SIG-M5 (cell line): ENCODE results near the gene KCNT1.

Experiments
- DNase-seq: peaks from one replicate; lab custom pipeline; 2025; lab: John Stamatoyannopoulos, UW

The KCNT1 gene

GRCh38 chr9:135821116-135821515 lies 119.1 kb downstream of the KCNT1 start:
- no peak for DNase-seq

GRCh38 chr9:135821733-135822373 lies 119.9 kb downstream of the KCNT1 start:
- DNase-seq: no peak

DNA sequence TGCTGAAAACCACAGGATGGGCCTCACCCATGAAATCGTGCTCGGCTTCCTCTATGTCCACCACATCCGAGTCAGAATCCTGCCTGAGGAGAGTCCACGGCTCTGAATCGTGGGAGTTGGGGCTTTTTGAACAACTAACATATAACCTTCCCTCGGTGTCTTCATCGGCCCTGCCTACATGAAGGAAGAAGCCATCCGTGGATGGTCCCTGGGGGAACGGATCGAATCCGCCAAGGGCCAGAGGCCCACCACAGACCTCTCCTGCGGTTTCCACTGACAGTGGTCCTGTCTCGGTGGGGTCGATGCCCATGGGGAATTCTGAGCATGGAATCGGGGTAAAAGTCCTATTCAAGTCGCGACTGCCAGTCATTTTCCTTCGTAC lies 120.4 kb downstream of the KCNT1 start:
- no peak for DNase-seq

- DNase-seq: no peak
Measured at GRCh38 chr9:135823036-135823435, 121.1 kb downstream of the KCNT1 start.

GRCh38 chr9:135825435-135826187 lies 123.6 kb downstream of the KCNT1 start:
- DNase-seq: no peak

DNA sequence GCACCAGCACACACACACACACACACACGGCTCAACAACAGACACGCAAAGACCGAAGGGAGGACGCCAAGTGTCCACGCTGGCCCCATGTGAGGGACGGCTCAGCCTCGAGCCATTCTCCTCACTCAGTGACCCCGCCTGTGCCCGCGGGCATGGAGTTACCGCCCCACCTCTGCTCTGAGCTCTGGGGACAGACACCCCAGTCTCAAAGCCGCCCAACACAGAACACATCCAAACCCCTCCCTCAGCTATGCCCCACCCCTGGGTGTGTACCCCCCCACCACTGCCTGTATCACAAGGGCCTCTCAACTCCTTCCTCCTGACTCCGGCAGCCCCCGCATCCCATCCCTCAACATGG lies 124.2 kb downstream of the KCNT1 start:
- DNase-seq: no peak

DNA sequence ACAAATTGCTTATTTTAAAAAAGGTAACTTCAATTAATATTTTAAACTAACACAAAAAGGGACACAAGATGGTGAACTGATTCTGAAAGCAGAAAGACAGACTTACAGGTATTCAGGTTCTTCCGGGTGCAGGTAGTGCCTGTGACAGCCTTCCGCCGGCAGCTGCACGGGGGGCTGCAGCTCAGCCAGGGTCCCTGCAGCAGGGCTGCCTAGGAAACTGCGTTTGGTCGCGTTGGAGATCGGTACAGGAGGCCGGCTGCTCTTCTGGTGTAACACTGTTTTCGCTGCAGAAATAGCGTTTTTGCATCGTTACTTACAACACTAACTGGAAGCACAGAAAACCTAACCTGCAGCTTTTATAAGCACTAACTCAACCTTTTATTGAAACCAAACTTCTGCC lies 125.3 kb downstream of the KCNT1 start:
- DNase-seq: no peak

GRCh38 chr9:135827866-135828580 lies 126.0 kb downstream of the KCNT1 start:
- no peak for DNase-seq

GRCh38 chr9:135828656-135829055 lies 126.7 kb downstream of the KCNT1 start:
- DNase-seq: no peak

DNA sequence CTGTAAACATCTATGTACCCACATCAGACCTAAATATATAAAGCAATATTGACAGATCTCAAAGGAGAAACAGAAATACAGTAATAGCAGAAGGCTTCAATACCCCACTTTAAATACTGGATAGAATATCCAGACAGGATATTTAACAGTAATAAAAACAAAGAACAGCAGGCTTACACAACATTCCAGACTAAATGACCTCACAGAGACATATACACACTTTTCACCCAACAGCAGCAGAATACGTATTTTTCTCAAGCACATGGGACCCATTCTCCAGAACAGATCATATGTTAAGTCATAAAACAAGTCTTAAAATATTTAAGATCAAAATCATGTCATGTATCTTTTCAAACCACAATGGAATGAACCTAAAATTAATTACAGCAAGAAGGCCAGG lies 128.5 kb downstream of the KCNT1 start:
- DNase-seq: no peak

- DNase-seq: no peak
Measured at GRCh38 chr9:135833864-135834263, 131.9 kb downstream of the KCNT1 start.

DNA sequence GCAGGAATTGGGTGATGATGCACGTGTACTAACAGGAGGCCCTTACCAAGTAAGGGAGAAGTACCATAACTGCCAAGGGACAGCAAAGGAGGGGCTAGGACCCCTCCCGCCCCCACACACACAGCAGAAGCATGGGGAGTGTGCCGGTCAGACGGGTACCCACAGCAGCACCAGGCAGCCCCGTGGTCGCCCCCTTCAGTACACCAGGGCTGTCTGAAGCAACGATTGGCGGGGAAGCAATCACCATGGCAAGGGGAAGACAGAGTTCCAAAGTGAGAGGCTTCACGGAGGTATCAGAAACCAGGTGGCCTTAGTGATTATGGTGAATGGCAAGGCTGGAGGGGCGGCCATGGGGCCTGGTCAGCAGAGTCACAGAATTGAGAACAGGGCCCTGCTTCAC lies 133.1 kb downstream of the KCNT1 start:
- DNase-seq: no peak

DNA sequence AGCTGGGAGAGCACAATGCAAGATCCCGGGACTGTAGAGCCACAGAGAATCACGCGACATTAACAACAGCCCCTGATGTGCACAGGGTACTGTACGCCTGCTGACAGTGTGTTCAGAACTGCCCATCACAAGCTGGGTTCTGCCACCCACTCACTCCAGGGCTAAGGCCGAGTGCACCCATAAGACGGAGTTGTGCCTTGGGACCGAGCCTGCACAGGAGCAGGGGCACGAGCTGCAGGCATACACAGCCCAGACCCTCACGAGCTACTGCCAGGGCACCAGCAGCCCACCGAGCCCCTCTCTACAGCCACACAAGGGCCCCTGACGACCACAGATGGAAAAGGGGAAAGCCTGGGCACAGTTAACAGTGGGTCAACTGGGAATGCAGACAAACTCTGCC lies 137.5 kb downstream of the KCNT1 start:
- no peak for DNase-seq

DNA sequence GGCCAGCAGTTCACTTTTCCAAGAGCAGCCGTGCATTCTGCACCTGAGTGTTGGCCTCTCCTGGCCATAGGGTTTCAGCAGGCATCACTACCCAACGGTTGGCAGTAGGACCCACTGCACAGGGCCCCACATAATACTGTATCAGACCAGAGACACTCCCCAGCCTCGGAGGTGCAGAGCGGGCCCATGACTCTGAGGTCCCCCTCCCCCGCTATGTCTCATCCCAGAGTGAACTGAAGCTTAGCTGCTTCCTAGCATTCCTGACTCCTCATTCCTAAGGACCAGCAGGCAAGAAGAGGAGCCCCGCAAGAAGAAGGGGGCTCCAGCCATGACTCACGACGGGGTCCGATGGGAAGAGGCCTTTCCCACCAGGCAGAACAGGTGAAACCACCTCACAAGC lies 138.1 kb downstream of the KCNT1 start:
- DNase-seq: no peak

DNA sequence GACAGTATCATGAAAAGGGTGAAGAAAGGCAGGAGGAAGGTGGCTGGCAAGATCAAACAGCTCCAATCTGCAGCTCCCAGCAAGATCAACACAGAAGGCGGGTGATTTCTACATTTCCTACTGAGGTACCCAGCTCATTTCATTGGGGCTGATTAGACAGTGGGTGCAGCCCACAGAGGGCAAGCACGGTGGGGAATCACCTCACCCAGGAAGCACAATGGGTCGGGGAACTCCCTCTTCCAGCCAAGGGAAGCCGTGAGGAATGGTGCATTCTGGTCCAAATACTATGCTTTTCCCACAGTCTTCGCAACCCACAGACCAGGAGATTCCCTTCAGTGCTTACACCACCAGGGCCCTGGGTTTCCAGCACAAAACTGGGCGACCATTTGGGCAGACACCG lies 138.6 kb downstream of the KCNT1 start:
- DNase-seq: no peak
